GM12865 (cell line): ENCODE data around the gene AP3B1.
"Not testable (repeated sequence)": the region's sequence is repeated elsewhere in the genome, so short reads cannot be mapped to it uniquely, and the experiment has no call there.

ENCODE experiments used
- DNase-seq: peaks from one replicate; pipeline ENCODE4 v3.0.0; 2010; ENCODE audit warnings: low read depth
- H3K4me3 ChIP-seq: 2 replicates; pipeline ENCODE4 v1.5.1; 2011; ENCODE audit warnings: mild to moderate bottlenecking, low read depth, low read length, control low read depth
- TF ChIP-seq, protein P1 (sequence below): IDR thresholded peaks from 2 replicates; pipeline ENCODE4 v1.5.1; 2011; ENCODE audit warnings: low read length, control low read depth, low read depth, inconsistent platforms; ENCODE audit not compliant: insufficient read depth; ENCODE audit errors: missing control alignments

Gene AP3B1

DNA sequence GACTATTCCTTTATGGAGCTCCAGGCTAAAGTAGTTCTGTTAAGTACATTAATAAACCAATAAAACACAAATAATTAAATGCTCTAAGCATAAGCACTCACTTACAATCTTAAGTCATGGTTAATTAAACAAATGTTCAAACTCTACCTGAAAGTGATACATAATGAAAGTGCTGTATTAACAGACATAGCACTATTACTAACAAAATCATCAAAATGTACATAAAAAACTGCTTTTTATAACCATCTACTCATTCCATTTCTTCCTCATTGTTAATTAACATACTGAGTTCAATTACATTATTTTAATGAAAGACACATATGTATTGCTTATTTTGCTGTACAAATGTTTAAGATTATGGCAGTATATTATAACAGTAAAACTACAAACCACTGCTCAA is 107.3 kb downstream of the AP3B1 start:
- DNase-seq: no peak
- H3K4me3 ChIP-seq: no peak overlapping the region
- TF ChIP-seq, protein P1, sequence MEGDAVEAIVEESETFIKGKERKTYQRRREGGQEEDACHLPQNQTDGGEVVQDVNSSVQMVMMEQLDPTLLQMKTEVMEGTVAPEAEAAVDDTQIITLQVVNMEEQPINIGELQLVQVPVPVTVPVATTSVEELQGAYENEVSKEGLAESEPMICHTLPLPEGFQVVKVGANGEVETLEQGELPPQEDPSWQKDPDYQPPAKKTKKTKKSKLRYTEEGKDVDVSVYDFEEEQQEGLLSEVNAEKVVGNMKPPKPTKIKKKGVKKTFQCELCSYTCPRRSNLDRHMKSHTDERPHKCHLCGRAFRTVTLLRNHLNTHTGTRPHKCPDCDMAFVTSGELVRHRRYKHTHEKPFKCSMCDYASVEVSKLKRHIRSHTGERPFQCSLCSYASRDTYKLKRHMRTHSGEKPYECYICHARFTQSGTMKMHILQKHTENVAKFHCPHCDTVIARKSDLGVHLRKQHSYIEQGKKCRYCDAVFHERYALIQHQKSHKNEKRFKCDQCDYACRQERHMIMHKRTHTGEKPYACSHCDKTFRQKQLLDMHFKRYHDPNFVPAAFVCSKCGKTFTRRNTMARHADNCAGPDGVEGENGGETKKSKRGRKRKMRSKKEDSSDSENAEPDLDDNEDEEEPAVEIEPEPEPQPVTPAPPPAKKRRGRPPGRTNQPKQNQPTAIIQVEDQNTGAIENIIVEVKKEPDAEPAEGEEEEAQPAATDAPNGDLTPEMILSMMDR: no peak

DNA sequence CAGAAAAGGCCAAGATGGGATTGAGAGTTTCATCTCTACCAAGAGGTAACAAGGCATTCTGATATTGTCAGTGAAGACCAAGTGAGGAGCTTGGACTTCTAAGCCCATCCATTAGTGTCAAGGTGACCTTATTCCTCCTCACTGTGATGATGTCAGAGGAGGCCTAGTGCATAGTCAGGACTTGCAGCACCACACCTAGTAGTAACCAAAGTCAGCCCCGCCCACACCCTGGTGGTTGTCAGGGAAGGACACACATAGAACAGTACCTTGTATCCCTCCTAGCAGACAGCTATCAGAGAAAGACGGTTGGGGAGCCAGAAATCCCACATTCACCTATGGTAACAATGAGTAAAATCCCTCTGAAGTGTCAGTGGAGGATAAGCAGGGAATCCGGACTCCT is 111.7 kb downstream of the AP3B1 start:
- no peak for DNase-seq
- no peak overlapping the region for H3K4me3 ChIP-seq
- TF ChIP-seq, protein P1: no peak

DNA sequence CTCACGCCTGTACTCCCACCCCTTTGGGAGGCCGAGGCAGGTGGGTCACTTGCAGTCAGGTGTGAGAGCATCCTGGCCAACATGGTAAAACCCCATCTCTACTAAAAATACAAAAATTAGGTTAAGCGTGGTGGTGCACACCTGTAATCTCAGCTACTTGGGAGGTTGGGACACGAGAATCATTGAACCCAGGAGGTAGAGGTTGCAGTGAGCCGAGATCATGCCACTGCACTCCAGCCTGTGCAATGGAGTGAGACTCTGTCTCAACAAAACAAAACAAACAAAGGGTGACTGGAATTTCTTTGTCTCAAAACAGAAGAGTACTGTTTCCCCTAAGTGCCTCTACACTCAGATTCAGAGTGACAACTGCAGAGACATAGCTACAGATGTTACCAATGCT is 116.1 kb downstream of the AP3B1 start:
- DNase-seq: no peak
- TF ChIP-seq, protein P1: no peak
- no peak overlapping the region for H3K4me3 ChIP-seq

DNA sequence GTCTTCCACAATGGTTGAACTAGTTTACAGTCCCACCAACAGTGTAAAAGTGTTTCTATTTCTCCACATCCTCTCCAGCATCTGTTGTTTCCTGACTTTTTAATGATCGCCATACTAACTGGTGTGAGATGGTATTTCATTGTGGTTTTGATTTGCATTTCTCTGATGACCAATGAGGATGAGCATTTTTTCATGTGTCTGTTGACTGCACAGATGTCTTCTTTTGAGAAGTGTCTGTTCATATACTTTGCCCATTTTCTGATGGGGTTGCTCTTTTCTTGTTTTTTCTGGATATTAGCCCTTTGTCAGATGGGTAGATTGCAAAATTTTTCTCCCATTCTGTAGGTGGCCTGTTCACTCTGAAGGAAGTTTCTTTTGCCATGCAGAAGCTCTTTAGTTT is 124.2 kb downstream of the AP3B1 start:
- not testable (repeated sequence) for DNase-seq, H3K4me3 ChIP-seq

GRCh38 chr5:78162253-78162862 is 132.1 kb downstream of the AP3B1 start:
- peak; percentile 51 for DNase-seq
- TF ChIP-seq, protein P1: peak; percentile 34
- H3K4me3 ChIP-seq: no peak overlapping the region

DNA sequence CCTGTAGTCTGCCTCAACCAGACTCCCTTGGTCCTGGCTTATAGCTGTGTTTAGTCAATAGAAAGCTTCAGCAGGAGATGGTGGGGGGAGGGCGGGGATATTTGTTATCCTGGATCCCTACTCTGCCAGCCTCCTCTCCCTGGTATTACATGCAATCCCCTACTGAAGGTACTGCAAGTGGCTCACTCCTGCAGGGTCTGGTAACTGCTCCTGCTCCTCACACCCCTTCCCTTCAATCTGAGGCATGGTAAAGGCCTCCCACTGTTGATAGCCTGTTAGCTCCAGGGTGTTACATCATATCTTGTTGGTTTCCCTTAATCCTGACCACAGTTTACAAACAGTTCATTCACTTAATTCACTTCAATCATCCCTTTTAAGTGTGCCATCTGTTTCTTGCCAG is 137.5 kb downstream of the AP3B1 start:
- no peak overlapping the region for H3K4me3 ChIP-seq
- DNase-seq: no peak
- TF ChIP-seq, protein P1: no peak

DNA sequence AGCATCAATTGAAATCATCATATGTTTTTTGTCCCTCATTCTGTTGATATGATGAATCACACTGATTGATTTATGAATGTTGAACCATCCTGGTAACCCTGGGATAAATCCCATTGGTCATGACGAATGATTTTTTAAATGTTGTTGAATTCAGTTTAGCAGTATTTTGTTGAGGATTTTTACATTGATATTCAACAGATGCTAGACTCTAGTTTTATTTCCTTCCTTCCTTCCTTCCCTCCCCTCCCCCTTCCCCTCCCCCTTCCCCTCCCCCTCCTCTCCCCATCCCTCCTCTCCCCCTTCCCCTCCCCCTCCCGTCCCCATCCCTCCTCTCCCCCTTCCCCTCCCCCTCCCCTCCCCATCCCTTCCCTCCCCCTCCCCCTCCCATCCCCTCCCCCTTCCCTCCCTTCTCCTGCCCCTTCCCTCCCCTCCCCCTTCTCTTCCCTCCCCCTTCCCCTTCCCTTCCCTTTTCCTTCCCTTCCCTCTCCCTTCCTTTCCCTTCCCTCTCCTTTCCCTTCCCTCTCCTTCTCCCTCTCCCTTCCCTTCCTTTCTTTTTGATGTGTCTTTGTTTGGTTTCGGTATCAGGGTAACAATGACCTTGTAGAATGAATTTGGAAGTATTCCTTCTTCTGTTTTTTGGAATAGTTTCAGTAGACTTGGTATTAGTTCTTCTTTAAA is 142.8 kb downstream of the AP3B1 start:
- TF ChIP-seq, protein P1: no peak
- no peak for DNase-seq
- H3K4me3 ChIP-seq: no peak overlapping the region
